Neural progenitor cell (in vitro differentiated cells): ENCODE data around the gene ZNF653. TPM values are rescaled to one million over a fixed set of nuclear protein-coding genes. Genes with fewer than 3 reads are reported as not detected.

Experiments used
- DNase-seq: peaks from one replicate; pipeline ENCODE4 v3.0.0-alpha.2; 2016; ENCODE audit warnings: low spot score
- H2AFZ ChIP-seq: fragments of 200-600 bp; sonication (generic); replicated peaks from 2 replicates; pipeline ENCODE4 v1.6.1; 2016; ENCODE audit warnings: antibody characterized with exemption
- H3F3A ChIP-seq: fragments of 200-600 bp; sonication (generic); 2 replicates; pipeline ENCODE4 v1.6.1; 2016; ENCODE audit warnings: antibody characterized with exemption, low read depth
- H3K27ac ChIP-seq: fragments of 200-600 bp; sonication (generic); 2 replicates; pipeline ENCODE4 v1.5.1; 2016; ENCODE audit warnings: mild to moderate bottlenecking
- H3K27me3 ChIP-seq: fragments of 200-600 bp; sonication (generic); 2 replicates; pipeline ENCODE4 v1.6.1; 2016; ENCODE audit warnings: mild to moderate bottlenecking, moderate library complexity
- H3K36me3 ChIP-seq: fragments of 200-600 bp; sonication (generic); 2 replicates; pipeline ENCODE4 v1.5.1; 2016
- H3K4me1 ChIP-seq: fragments of 200-600 bp; sonication (generic); 2 replicates; pipeline ENCODE4 v1.6.1; 2016; ENCODE audit warnings: mixed run types
- H3K4me2 ChIP-seq: fragments of 200-600 bp; sonication (generic); 2 replicates; pipeline ENCODE4 v1.6.1; 2016
- H3K4me3 ChIP-seq: fragments of 200-600 bp; sonication (generic); 2 replicates; pipeline ENCODE4 v1.5.1; 2016
- H3K79me2 ChIP-seq: fragments of 200-600 bp; sonication (generic); 2 replicates; pipeline ENCODE4 v1.6.1; 2016; ENCODE audit warnings: low read depth
- H3K9ac ChIP-seq: fragments of 200-600 bp; sonication (generic); 2 replicates; pipeline ENCODE4 v1.6.1; 2016
- H3K9me3 ChIP-seq: fragments of 200-600 bp; sonication (generic); 2 replicates; pipeline ENCODE4 v1.5.1; 2016; ENCODE audit warnings: low read depth
- H4K20me1 ChIP-seq: fragments of 200-600 bp; sonication (generic); 2 replicates; pipeline ENCODE4 v1.6.1; 2016; ENCODE audit warnings: low read depth
- H3K27ac Mint-ChIP-seq: 3 replicates; pipeline ENCODE4 v1.8.0; 2021; ENCODE audit warnings: mixed read lengths
- H3K27me3 Mint-ChIP-seq: 2 replicates; pipeline ENCODE4 v1.8.0; 2022; ENCODE audit warnings: low read depth, mild to moderate bottlenecking, inconsistent platforms, moderate library complexity, mixed read lengths; ENCODE audit not compliant: insufficient read depth
- H3K36me3 Mint-ChIP-seq: 3 replicates; pipeline ENCODE4 v1.8.0; 2021; ENCODE audit warnings: mixed read lengths
- H3K4me1 Mint-ChIP-seq: 3 replicates; pipeline ENCODE4 v1.8.0; 2021; ENCODE audit warnings: mixed read lengths
- H3K4me3 Mint-ChIP-seq: 3 replicates; pipeline ENCODE4 v1.8.0; 2021; ENCODE audit warnings: mild to moderate bottlenecking, moderate library complexity, mixed read lengths
- H3K9me3 Mint-ChIP-seq: 3 replicates; pipeline ENCODE4 v1.8.0; 2020; ENCODE audit warnings: mixed read lengths
- EZH2 ChIP-seq: fragments of 200-600 bp; sonication (generic); IDR thresholded peaks from 2 replicates; pipeline ENCODE4 v1.6.1; 2017; ENCODE audit warnings: antibody characterized with exemption, mild to moderate bottlenecking, moderate library complexity
- EZH2phosphoT487 ChIP-seq: fragments of 200-600 bp; sonication (generic); IDR thresholded peaks from 2 replicates; pipeline ENCODE4 v1.6.1; 2017; ENCODE audit warnings: antibody characterized with exemption
- total RNA-seq: library from RNA; depleted of rRNA; stranded (reverse); fragments of >200 nt; gene quantifications from 2 replicates; pipeline ENCODE4 v1.2.3, GENCODE V29; 2015; ENCODE audit warnings: low replicate concordance
- TF ChIP-seq, protein P1 (sequence below): fragments of 200-600 bp; sonication (generic); IDR thresholded peaks from 2 replicates; pipeline ENCODE4 v1.5.1; 2017; ENCODE audit warnings: antibody characterized with exemption, mild to moderate bottlenecking

The ZNF653 gene
- total RNA-seq, 1 donor from 2014 or later: 3.4 TPM

DNA sequence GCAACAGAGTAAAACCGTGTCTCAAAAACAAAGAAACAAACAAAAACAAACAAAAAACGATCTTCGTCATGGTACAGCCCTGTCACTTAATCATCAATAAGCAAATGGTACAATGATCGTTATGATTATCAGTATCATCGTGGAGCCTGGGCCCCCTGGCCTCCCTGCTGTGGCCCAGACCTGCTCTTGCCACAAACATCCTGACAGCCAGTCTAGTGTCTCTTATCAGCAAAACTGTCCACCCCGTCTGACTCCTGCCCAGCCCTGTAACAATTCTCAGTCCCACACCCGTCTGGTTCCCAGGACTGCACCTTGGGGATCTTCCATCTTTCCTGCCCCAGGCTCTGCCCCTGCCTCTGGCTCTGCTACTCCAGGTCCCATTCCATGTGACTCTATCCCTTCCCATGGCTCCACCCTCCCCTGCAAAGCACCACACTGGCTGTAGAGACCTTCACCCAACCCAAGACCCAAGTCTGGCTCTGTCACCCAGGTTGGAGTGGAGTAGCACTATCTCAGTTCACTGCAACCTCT is 5.7 kb downstream of the ZNF653 start:
- Histone ChIP-seq H3F3A (peaks cover 5% of the 10 kb centered on the region), H3K27ac (no peak overlapping the region), H3K4me1 (no peaks in the 10 kb centered on the region), H2AFZ (no peak overlapping the region), H4K20me1 (peaks cover 3% of the 10 kb centered on the region), H3K4me3 (no peak overlapping the region), H3K27me3 (no peaks in the 10 kb centered on the region), H3K4me2 (no peak overlapping the region), H3K9ac (no peak overlapping the region), H3K36me3 (no peaks in the 10 kb centered on the region), H3K9me3 (no peaks in the 10 kb centered on the region), H3K79me2 (peaks cover 18% of the 10 kb centered on the region)
- TF ChIP-seq EZH2: no peak
- TF ChIP-seq EZH2phosphoT487: no peak
- TF ChIP-seq, protein P1, sequence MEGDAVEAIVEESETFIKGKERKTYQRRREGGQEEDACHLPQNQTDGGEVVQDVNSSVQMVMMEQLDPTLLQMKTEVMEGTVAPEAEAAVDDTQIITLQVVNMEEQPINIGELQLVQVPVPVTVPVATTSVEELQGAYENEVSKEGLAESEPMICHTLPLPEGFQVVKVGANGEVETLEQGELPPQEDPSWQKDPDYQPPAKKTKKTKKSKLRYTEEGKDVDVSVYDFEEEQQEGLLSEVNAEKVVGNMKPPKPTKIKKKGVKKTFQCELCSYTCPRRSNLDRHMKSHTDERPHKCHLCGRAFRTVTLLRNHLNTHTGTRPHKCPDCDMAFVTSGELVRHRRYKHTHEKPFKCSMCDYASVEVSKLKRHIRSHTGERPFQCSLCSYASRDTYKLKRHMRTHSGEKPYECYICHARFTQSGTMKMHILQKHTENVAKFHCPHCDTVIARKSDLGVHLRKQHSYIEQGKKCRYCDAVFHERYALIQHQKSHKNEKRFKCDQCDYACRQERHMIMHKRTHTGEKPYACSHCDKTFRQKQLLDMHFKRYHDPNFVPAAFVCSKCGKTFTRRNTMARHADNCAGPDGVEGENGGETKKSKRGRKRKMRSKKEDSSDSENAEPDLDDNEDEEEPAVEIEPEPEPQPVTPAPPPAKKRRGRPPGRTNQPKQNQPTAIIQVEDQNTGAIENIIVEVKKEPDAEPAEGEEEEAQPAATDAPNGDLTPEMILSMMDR: no peak
- no peaks in the 10 kb centered on the region for H3K9me3 Mint-ChIP-seq
- no peak for DNase-seq
- no peak overlapping the region for H3K27ac Mint-ChIP-seq
- H3K4me1 Mint-ChIP-seq: peaks cover 10% of the 10 kb centered on the region
- H3K36me3 Mint-ChIP-seq: peaks cover 10% of the 10 kb centered on the region
- H3K4me3 Mint-ChIP-seq: no peak overlapping the region
- H3K27me3 Mint-ChIP-seq: peaks cover 6% of the 10 kb centered on the region

DNA sequence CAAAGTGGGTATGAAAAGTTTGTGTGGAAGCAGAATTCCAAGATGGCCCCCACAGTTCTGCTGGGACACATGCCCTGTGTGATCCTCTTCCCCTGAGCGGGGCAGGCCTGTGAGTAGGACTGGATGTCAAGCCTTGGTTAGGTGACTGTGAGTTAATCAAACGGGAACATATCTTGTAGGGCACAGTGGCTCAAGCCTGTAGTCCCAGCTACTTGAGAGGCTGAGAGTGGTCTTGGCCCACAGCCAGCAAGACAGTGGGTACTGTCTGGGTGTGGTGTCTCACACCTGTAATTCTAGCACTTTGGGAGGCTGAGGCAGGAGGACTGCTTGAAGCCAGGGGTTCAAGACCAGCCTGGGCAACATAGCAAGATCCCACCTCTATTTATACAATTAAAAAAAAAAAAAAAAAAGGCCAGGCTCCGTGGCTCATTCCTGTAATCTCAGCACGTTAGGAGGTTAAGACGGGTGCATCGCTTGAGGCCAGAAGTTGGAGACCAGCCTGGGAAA is 6.4 kb downstream of the ZNF653 start:
- Histone ChIP-seq H3K9ac (no peak overlapping the region), H3K27ac (no peak overlapping the region), H3K79me2 (peaks cover 12% of the 10 kb centered on the region), H3K36me3 (no peaks in the 10 kb centered on the region), H3K4me3 (no peak overlapping the region), H4K20me1 (peaks cover 3% of the 10 kb centered on the region), H3K27me3 (no peaks in the 10 kb centered on the region), H3K4me2 (no peak overlapping the region), H3K4me1 (no peaks in the 10 kb centered on the region), H3F3A (no peaks in the 10 kb centered on the region), H3K9me3 (no peaks in the 10 kb centered on the region), H2AFZ (no peak overlapping the region)
- no peak overlapping the region for H3K4me3 Mint-ChIP-seq
- DNase-seq: no peak
- H3K27ac Mint-ChIP-seq: no peak overlapping the region
- H3K27me3 Mint-ChIP-seq: peaks cover 2% of the 10 kb centered on the region
- H3K9me3 Mint-ChIP-seq: no peaks in the 10 kb centered on the region
- peaks cover 3% of the 10 kb centered on the region for H3K4me1 Mint-ChIP-seq
- TF ChIP-seq EZH2phosphoT487: no peak
- TF ChIP-seq EZH2: no peak
- TF ChIP-seq, protein P1: no peak
- H3K36me3 Mint-ChIP-seq: peaks cover 10% of the 10 kb centered on the region

DNA sequence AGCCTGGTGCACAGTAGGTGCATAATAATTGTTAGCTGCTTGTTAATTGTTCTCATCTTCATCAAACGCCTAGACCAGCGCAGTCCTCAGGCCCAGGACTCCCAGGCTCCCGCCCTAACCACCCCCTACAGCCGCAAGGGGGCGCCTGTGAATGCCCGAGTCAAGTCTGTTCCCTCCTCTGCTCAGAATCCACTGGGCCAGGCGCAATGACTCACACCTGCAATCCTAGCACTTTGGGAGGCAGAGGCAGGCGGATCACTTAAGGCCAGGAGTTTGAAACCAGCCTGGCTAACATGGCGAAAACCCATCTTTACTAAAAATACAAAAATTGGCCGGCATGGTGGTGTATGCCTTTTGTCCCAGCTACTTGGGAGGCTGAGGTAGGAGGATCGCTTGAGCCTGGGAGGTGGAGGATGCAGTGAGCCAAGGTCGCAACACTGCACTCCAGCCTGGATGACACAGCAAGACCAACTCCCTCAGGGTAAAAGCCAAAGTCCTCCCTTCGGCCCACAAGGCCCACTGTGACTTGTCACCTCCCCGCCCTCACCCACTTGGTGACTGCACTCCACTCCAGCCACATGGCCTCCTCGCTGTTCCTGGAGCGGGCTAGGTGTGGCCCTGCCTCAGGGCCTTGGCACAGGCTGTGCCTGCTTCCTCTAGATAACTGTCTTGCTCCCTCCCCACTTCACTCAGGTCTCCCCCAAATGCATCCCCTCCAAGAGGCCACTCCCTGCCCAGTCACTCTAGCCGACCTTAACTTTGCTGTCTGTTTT is 9.1 kb downstream of the ZNF653 start:
- no peaks in the 10 kb centered on the region for H3K36me3 ChIP-seq

More for the DNA sequence above, 9.1 kb downstream of the ZNF653 start:
- H4K20me1 ChIP-seq: peaks cover 3% of the 10 kb centered on the region
- H3K9me3 Mint-ChIP-seq: no peaks in the 10 kb centered on the region
- no peak overlapping the region for H3K4me2 ChIP-seq
- peaks cover 2% of the 10 kb centered on the region for H3K4me1 Mint-ChIP-seq
- no peak overlapping the region for H3K9ac ChIP-seq
- H3K4me3 Mint-ChIP-seq: no peak overlapping the region
- peak; percentile 80 for DNase-seq
- H3K27ac ChIP-seq: no peak overlapping the region
- peaks cover 7% of the 10 kb centered on the region for H3K36me3 Mint-ChIP-seq
- H2AFZ ChIP-seq: no peak overlapping the region
- TF ChIP-seq EZH2phosphoT487: no peak
- TF ChIP-seq, protein P1: peak; percentile 76
- no peak for TF ChIP-seq EZH2
- H3K27me3 ChIP-seq: no peaks in the 10 kb centered on the region
- H3K4me3 ChIP-seq: no peak overlapping the region
- H3K27ac Mint-ChIP-seq: peak overlapping the region; percentile 43
- peaks cover 2% of the 10 kb centered on the region for H3K27me3 Mint-ChIP-seq
- no peaks in the 10 kb centered on the region for H3K79me2 ChIP-seq
- H3K9me3 ChIP-seq: no peaks in the 10 kb centered on the region
- H3F3A ChIP-seq: no peaks in the 10 kb centered on the region
- no peaks in the 10 kb centered on the region for H3K4me1 ChIP-seq
